GM19438 (cell line): ENCODE measurements around the gene ATP10D.

Experiments used
- ATAC-seq: cut with Tn5 transposase; IDR thresholded peaks from one replicate; pipeline ENCODE4 v1.9.1; 2021; ENCODE audit warnings: low read depth; ENCODE audit not compliant: unreplicated experiment

Gene ATP10D

DNA sequence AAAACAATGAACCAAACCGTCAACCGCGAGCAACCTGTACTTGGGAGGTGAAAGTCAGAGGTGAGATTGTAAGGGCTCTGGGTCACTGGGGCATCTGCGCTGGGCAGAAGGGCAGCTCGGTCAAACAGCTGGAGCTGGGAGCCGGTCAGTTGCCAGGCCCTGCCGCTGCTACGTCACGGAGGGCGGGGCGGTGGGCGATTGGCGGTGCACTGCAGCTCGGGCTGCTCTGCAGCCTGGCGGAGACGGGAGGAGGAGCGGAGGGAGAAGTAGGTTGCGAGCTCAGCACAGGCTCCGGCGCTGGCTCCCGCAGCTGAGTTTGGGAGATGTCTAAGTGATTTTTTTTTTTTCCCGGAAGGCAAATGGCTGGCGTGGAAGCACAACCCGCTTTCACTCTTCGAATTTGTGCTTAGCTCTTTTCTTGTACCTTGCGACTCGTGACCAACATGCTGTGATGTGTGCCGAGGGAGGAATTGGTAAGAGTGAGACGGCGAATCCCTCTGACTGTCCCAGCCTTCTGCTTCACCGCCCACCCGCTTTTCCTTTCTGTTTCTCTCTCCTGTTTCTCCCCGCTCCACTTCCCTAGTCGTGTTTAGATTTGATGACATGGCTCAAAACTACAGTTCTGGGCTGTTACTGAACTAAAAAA lies at the start of gene ATP10D:
TSS of gene ATP10D (plus strand) at position 229 of the 646 bp plus-strand sequence. CDS start 27,266 bp downstream, outside the sequence.
- ATAC-seq: peak; percentile 97

DNA sequence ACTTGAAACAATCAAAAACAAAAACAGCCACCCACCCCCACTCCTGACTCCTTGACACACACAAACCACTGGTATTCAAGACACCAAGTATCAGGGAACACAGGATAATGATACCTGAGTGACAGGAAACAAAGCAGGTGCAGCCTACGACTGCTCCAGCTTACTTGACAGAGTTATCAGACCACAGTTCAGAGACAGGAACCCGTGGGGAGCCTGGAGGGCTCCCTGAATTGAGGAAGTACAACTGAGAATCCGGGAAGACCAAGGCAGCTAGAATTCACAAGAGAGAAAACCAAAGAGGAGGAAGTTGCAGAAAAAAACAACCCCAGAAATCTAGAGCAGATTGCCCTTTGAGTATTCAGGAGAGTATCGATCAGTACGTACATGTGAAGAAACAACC lies 42.1 kb upstream of the ATP10D start:
- peak; percentile 78 for ATAC-seq

DNA sequence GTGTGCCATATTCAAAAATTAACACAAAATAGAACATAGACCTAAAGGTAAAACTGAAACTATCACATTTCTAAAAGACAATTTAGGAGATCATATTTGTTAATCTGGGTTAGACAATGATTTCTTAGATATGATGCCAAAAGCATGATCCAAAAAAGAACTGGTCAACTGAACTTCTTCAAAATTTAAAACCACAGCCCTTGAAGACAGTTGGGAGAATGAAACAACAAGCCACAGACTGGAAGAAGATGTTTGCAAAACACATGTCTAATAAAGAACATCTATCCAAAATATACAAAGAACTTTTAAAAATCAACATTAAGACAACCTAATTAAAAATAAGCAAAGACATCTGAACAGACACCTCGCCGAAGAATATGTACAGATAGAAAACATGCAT lies 41.0 kb upstream of the ATP10D start:
- ATAC-seq: no peak

DNA sequence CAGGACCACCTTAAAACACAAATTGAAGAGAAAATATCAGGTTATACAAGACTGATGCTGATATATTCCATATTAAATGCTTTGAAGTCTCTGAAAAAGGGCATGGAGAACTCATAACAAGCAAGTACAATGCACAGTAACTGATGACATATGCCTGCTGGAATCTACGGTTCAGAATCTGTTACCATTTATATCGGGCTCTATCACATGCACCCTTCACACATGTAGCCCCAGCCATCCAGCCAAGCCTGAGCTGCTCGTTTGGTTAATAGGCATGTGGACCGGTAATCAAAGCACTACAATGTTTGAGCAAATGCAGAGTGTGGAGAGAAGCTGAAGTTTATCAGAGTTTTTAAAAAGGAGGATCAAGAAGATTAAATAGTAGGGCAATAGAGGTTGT lies 33.4 kb upstream of the ATP10D start:
- no peak for ATAC-seq

DNA sequence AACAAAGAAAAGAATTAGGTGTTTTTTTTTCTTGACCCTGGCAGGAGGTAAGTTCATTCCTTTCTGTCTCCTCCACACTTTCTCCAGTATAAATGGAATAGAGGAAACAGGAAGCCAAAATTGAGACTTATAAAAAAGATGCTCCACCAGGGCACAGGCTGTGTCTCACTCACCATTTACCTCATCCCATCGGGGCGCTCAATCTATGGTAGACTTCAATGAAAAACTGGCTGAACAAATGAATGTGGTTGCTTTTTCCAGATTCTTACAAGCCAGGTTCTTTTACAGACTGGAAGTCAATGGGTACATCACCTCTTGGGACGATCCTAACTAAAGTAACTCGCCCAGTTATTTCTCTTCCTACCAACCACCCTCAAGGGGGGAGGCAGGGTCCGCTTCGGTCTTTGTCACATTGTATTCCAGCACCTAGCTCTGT lies 22.3 kb upstream of the ATP10D start:
- peak; percentile 24 for ATAC-seq

DNA sequence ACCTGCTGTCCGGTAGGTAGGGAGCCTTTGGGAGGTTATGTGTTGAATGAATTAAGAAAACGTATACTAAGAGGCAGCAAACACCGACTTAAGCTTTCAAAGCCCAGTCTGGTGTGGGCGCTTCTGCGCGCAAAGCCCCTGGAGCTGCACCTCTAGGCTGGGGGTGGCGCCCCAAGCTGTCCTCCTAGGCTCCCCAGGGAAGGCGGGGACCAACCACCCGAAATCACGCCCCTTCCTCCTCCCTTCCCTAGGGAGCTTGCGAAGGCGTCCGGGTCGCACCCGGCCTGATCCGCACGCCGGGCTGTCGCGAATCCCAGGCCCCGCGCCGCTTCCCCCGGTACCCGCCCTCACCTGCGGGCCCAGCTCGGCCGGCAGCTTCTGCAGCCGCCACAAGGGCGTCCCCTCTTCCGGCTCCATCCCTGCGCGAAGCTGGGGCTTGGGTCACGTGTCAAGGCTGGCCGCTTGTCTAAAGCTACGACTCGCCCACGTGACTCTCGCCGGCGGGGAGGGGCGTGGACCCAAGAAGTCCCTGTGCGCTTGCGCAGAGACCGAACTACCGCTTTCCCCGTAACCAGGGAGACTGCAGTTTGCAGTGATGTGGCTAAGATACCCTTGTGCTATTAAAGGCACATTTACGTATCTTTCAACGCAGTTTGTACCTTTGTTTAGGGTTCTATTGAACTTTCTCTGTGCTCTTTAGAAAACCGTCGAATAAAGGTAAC lies 21.7 kb upstream of the ATP10D start, which contains the start of gene COMMD8:
TSS of gene COMMD8 (minus strand) at position 468 of the 722 bp plus-strand sequence. CDS start at position 417, 51 bp downstream.
- ATAC-seq: peak; percentile 90

DNA sequence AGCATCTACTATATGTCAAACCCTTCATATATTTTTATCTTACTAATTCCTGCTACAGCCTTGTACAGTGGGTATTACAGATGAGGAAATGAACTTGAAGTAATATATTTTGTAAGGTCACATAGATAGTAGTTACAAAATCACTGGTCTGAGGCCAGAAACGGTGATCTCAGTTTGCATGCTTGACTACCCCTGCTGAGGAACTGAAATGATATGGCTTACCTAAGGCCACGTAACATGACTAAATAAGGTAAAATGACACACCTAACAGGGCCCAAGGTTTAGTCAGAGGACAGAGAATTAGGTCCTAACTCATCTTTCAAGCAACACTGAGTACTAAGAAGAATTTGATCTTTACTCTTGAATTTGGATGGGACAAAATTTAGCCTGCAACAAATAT lies 20.1 kb upstream of the ATP10D start:
- ATAC-seq: peak; percentile 22

DNA sequence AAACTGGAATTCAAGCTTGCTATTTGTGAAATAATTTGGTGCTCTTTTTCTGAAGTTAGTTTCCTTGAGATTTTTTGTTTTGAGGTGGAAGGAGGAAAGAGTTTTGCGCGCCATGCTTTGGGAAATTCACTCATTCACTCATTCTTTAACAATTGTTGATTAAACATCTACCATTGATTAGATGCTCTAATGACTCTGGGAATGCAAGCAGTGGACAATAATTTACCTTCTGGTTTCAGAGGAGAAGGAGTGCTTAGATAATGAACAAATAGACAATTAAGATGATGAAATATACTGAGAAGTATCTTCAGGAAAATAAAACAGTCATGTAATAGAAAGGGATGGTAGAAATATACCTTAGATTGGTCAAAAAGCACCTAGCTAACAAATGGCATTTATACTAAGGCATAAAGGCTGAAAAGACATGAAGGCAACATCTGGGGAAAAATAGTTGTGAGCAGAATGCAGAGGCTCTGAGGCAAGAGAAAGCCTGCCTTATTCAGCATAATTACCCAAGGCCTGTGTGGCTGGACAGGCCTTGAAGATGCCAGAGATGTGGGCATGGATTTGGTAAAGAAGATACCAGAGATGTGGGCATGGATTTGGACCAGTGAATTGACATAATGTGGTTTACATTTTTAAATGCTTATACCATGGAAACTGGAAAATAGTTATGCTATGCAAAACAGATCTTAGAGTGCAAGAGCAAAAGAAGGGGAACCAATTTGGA lies 18.9 kb upstream of the ATP10D start:
- ATAC-seq: no peak

DNA sequence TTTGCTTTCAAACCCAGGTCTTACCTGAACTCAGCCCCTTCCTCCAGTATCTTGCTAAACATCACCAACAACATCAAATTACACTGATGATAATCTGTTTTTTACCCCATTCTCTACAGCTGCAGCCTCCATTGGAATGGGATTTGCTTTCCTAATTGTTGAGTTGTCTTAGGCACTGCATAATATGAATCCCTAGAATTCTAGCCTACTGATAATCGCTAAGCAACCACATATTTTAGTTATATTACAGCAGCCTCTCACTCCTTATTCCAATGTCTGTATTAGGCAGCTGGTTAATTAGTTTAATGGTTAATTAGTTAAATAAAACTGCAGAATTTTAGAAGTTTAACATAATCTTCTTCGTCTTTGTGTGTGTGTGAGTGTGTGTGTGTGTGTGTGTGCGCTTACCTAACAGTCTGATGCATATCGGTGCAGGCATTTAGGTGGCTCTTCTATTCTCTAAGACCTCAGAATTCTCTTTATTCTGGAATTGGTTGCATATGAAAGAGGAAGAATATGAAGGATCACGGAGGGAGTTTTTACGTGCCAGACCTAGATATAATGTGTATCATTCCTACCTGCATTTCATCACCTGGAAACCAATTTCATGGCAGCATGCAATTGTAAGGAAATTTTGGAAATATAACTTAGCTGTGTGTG lies 16.2 kb upstream of the ATP10D start:
- ATAC-seq: no peak

DNA sequence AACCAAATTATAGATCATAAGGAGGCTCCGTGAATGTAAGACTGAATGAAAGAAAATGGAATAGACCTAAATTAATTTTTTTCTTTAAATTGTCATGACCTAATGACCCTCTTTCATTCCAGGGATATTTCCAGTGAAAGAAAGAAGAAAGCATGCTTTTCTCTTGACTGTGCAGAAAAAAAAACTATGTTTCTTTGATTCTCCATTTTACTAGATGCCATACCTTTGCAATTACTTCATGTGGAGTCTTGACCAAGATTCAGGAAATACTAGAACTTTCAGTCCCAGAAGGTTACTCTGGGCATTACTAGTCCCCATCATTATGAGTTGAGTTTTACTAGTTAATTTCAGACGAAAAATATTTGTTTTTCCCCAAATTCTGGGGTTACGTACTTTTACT lies 15.1 kb upstream of the ATP10D start:
- ATAC-seq: no peak

DNA sequence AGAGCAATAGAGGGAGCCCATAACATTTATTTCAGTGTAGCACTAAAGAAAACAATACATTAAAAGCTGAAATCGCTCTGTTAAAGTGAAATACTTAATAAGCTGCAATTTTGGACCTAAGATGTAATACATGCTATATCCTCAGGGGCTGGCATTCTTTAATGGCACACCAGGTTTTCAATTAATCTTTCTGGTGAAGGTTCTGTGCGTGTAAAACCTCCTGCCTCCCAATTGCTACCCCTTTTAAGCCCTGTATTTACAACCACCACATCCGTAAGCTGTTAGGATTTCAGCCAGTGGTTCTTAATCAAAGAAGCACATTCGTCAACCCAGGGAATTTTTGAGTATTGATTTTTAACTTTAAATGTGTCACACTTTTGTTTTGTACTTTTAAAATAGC lies 14.0 kb upstream of the ATP10D start:
- ATAC-seq: no peak

DNA sequence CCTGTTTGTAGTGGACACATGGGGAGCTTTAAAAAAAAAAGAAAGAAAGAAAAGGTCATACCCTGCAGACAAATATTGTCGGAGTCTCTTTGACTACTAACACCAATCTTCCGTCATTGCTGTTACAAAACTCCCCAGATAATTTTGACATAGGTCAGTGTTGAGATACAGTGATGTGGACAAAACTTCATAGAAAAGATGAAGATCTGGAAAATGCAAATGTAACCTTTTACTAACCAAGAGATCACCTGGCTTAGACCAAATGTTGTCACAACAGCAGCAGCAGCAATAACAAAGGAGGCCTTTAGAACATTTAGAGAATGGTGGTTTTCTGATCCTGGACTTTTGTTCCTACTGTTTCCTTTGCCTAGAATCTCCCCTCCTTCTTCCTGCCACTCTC lies 13.5 kb upstream of the ATP10D start:
- ATAC-seq: no peak

DNA sequence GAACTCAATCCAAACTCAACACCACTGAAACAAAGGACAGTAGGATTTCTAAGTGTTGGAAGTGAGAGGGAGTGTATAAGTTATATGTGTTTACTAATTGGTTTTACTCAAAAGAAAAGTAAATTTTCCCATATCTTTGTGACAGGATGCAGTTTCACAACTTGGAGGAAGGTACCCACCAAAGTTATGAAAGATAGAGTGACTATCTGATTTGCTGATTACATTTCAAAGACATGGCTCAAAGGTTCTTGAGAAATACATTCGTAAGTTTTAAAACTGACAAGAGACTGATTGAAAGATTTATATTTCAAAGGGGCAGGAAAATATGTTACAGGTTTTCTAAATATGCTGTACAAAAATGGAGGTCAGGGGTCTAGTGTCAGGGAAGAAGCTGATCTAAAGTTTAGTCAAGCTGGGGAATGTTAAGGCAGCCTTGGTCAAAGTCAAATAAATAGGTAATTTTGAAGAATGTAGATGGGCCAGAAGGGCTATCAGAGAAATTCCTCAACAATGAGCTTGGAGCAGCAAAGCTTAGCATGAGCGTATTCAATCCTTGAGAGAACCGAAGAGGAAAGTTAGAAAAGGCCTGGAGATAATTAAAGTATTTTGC lies 11.8 kb upstream of the ATP10D start:
- ATAC-seq: no peak

DNA sequence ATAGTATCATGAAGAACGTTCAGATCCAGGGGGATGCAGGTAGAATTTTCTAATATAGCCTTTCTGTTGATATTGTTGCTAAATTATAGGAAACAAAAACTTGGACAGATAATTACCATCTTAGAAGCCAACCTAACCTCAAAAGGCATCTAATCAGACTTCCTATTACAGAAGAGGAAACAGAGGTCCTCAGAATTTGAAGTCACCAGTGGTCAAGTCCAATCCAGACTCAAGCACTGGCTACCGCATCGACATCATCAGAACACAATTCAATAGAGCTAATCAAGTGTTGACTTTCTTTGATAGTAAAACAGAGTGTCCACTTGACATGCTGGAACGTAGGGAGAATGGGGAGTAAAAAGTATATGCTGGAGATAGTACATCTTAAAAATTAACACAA lies 10.3 kb upstream of the ATP10D start:
- no peak for ATAC-seq

DNA sequence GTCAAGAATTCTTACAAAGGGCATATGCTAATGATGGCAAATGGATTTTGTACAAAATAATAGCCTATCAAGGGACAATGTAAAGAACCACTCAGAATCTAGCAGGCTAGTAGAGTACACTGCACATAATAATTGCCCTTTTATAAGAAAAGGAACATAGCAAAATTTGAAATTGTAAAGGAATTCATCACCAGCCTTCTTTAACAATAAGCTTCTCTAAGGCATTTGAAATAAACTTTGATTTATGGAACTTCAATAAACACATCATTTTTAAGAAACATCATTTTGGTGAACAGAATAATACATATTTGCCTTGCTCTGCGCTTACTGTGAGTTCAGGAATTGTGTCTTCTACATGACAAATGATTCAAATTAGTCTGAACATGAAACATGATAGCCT lies 9.7 kb upstream of the ATP10D start:
- ATAC-seq: no peak

DNA sequence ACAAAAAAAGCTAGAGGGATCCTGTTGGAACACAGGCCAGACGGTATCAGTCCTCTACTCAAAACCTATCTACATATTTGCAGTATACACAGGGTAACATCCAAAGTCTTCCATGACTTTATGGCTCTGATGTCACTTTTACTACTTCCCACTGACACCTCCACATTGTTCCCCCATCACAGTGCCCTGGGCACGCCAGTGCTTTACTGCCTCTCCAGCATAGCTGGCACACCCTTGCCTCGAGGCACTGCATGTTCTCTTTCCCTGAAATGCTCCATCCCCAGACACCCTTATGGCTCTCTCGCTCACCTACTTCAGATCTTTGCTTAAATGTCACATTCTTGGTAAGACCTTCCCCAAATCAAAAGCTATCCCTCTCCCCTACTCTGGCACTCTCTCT lies 6.3 kb upstream of the ATP10D start:
- no peak for ATAC-seq

DNA sequence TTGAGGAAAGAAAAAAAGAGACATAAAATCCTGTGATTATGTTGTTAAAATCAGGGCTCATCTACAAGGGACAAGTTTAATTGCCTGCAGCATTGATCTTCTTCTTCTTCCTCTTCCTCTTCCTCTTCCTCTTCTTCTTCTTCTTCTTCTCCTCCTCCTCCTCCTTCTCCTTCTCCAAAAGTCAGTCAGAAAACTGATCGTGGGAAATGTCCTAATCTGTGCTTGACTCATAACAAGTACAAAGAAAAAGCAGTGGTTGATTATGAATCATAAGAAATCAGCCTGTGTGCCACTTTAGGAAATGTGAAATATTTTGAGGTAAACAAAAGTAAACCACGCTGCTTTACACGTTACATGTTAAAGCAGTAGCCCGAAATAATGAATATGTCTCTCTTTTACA lies 2.7 kb upstream of the ATP10D start:
- ATAC-seq: no peak

DNA sequence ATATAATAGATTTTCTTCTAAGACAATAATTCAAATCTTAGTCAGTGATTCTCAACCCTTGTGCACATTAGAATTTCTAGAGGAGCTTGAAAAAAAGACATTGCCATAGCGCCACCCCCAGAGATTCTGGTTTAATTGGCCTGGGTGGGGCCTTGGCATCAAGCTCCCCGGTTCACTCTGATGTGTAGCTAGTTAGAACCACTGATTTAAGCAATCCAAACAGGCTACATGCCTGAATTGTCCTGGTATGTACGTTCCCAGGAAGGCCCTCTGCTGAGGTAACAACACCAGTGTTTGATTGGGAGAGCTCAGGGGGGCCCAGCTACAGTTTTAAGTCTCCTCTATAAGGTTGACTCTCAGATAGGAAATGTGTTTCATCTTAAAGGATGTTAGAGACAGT lies 1.3 kb upstream of the ATP10D start:
- ATAC-seq: no peak

DNA sequence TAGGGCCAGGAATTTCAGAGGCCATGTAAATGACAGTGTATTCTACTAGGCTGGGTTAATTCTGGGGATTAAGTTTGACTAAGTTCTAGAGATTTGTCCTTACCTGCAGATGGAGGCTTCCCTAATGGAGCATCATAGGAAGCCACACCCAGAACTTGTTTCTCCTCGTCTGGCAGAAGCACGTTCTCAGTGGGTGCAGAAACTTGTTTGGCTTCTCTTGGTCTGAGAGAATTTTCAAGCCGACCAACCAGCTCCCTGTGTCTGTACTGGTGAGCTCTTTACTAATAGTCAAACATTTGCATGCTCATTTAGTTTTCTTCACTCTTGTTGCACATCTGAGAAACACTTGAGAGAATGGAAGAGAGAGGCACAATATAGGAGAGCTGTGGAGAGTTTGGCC lies 907 bp upstream of the ATP10D start:
- ATAC-seq: no peak

DNA sequence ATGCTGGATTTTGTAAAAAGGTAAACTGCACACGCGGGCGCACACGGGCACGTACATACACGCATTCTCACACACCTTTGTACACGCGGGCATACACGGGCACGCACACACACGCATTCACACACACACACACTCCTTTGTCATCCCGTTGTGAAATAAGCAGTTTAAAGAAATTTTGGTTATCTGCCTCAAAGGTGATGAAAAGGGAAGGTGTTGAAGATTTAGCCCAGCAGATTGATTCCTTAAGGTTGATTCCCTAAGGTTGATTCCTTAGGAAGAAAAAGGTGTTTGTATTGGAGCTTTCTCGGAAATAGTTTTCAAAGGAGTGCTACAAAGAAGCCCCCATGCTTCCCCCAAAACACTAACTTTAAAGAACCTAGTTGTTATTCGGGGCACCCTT lies 693 bp downstream of the ATP10D start:
- peak; percentile 1 for ATAC-seq

DNA sequence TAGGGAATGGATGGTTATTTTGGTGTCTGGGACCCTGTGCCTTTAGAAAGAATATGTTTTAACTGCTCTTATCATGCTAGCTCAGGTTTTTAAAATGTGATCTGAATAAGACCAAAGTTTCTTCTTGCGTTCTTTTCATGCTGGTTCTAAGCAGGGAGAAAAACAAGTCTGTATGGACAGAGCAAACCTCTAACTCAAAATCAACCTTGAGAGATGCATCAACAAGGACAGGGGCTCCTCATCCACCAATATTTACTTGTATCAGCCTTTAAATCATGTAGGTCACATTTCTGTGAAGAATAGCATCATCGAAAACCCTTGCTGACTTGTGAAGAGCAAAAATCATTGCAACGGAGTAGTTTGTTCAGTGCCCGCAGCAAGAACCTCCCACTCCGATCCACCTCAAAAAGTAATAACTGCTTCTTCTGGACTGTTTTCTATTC lies 1.2 kb downstream of the ATP10D start:
- ATAC-seq: no peak
